OCI-LY1 (cell line): Measurements from ENCODE around the gene CSF1.

Source experiments
- EZH2 ChIP-seq: fragments of 200-600 bp; sonication (generic), shearing (Covaris generic); IDR thresholded peaks from 2 replicates; pipeline ENCODE4 v1.8.0; 2017; ENCODE audit warnings: borderline replicate concordance, mixed run types, mild to moderate bottlenecking, antibody characterized with exemption, low read length, moderate library complexity, mixed read lengths
- TF ChIP-seq, protein P1 (sequence below): fragments of 200-600 bp; sonication (generic), shearing (Covaris generic); IDR thresholded peaks from 2 replicates; pipeline ENCODE4 v1.5.1; 2017; ENCODE audit warnings: mild to moderate bottlenecking, antibody characterized with exemption, low read length, moderate library complexity, mixed read lengths

DNA sequence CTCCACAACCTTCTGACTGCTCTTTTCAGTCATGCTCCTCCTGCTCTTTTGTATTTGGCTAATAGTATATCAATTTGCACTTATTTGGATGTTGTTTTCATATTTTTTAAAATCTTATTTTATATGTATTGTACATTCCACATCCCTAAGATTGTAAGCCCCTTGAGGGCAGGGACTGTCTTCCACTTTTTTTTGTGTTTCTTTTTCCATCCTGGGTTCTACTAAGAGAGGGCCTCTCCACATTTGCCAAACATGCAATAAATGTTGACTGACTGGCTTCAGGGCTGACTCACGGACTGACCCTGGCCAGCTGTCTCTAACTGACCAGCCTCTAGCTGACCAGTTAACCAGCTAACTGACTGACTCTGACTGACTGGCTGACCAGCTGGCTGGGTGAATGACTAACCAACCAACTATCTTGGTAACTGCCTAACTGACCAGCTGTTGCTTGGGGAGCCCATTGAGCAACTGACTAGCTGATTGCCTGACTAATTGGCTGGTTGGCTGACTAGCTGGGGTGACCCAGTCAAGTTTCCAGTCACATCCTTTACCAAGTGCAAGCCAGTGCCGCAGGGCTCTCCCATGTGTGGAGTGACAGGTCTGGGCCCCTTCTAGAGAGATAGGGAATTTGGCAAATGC is 16.1 kb downstream of the CSF1 start:
- TF ChIP-seq, protein P1, sequence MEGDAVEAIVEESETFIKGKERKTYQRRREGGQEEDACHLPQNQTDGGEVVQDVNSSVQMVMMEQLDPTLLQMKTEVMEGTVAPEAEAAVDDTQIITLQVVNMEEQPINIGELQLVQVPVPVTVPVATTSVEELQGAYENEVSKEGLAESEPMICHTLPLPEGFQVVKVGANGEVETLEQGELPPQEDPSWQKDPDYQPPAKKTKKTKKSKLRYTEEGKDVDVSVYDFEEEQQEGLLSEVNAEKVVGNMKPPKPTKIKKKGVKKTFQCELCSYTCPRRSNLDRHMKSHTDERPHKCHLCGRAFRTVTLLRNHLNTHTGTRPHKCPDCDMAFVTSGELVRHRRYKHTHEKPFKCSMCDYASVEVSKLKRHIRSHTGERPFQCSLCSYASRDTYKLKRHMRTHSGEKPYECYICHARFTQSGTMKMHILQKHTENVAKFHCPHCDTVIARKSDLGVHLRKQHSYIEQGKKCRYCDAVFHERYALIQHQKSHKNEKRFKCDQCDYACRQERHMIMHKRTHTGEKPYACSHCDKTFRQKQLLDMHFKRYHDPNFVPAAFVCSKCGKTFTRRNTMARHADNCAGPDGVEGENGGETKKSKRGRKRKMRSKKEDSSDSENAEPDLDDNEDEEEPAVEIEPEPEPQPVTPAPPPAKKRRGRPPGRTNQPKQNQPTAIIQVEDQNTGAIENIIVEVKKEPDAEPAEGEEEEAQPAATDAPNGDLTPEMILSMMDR = no peak
- no peak for TF ChIP-seq EZH2
